Fibroblast of the aortic adventitia (primary cell): ENCODE data around the gene TRAK1. TPM values are rescaled to one million over a fixed set of nuclear protein-coding genes. Genes with fewer than 3 reads are reported as not detected.

ENCODE experiments used
- DNase-seq: peaks from one replicate; pipeline ENCODE4 v3.0.0-alpha.2; 2010; ENCODE audit warnings: low read depth
- H3K4me3 ChIP-seq: 2 replicates; pipeline ENCODE4 v1.5.1; 2011; ENCODE audit warnings: low read depth, mild to moderate bottlenecking, control low read depth, low read length, moderate library complexity
- total RNA-seq: library from RNA; depleted of rRNA; stranded (reverse); fragments of >200 nt; gene quantifications from 2 replicates; pipeline ENCODE4 v1.2.3, GENCODE V29; 2012; ENCODE audit warnings: low replicate concordance
- TF ChIP-seq, protein P1 (sequence below): IDR thresholded peaks from 2 replicates; pipeline ENCODE4 v1.5.1; 2011; ENCODE audit warnings: mild to moderate bottlenecking, low read length, control low read depth, inconsistent platforms; ENCODE audit not compliant: insufficient read depth

The TRAK1 gene
- total RNA-seq, 1 donor = 51.6 TPM

DNA sequence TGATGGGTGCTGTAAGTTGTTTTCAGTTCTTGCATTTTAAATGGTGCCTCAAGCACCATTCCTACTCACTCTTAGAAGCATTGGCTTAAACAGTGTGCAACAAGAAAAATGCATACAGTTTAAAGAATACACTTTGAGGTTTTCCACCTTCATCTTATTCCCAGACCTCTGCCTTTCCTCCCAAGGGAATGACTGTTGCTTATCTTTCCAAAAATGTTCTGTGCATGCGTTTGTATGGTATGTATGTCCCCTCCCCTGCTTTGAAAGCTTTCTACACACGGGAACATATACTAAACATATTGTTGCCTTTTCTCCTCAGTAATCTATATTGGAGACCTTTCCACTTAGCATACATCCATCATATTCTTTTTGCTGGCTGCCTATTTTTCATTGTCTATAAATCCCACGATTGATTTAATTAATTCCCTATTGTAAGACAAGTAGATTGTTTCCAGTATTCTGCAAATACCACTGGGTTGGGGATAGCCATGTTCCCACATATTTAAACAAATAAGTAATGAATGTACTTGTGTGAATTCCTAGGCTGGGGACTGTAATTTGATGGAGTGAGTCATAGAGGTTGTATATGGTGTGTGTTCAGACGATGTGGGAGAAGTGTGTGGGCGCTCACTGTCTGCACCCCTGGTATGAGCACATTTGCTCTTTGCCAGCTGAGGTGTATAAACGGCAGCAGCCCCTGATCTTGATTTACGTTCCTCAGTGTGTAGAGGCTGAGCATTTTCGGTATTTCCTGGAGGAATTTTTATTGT, 5.8 kb downstream of the TRAK1 start:
- no peak overlapping the region for H3K4me3 ChIP-seq
- peak; percentile 58 for DNase-seq
- TF ChIP-seq, protein P1, sequence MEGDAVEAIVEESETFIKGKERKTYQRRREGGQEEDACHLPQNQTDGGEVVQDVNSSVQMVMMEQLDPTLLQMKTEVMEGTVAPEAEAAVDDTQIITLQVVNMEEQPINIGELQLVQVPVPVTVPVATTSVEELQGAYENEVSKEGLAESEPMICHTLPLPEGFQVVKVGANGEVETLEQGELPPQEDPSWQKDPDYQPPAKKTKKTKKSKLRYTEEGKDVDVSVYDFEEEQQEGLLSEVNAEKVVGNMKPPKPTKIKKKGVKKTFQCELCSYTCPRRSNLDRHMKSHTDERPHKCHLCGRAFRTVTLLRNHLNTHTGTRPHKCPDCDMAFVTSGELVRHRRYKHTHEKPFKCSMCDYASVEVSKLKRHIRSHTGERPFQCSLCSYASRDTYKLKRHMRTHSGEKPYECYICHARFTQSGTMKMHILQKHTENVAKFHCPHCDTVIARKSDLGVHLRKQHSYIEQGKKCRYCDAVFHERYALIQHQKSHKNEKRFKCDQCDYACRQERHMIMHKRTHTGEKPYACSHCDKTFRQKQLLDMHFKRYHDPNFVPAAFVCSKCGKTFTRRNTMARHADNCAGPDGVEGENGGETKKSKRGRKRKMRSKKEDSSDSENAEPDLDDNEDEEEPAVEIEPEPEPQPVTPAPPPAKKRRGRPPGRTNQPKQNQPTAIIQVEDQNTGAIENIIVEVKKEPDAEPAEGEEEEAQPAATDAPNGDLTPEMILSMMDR = no peak

DNA sequence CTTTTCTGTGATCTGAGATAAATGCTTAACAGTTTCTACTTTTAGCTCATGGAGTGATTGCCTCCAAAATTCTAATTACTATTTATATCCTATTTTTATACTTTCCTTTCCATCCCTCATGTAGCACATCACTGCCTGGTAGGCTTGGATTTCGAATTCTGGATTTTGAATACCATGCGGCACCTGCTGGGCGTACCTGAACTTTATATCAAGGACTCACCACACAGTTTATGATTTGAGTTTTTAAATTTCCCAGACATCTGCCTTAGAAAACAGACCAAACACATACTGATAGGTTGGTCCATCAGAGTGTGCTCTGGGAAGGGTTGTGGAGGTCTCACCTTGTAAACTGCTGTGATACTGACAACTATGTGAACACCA, 6.4 kb downstream of the TRAK1 start:
- TF ChIP-seq, protein P1 = no peak
- H3K4me3 ChIP-seq = no peak overlapping the region
- no peak for DNase-seq

DNA sequence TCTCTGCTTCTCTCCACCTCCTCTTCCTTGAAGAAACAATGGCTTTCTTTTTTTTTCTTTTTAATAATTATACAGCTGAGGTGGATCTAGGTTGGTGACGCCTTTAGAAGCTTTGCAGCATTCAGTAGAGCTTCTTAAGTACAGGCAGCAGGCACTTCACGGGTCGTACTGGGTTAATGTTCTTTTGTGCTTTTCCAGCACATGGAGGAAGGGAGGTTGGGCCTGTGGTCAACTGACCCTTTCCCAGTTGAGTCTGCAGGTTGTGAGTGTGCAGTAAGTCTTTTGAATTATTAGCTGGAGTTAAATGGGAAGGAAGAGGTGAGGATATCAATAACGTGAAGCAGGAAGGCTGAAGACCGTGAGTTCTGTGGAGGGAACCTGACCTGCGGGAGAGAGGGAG, 7.0 kb downstream of the TRAK1 start:
- DNase-seq = no peak
- TF ChIP-seq, protein P1 = no peak
- no peak overlapping the region for H3K4me3 ChIP-seq

DNA sequence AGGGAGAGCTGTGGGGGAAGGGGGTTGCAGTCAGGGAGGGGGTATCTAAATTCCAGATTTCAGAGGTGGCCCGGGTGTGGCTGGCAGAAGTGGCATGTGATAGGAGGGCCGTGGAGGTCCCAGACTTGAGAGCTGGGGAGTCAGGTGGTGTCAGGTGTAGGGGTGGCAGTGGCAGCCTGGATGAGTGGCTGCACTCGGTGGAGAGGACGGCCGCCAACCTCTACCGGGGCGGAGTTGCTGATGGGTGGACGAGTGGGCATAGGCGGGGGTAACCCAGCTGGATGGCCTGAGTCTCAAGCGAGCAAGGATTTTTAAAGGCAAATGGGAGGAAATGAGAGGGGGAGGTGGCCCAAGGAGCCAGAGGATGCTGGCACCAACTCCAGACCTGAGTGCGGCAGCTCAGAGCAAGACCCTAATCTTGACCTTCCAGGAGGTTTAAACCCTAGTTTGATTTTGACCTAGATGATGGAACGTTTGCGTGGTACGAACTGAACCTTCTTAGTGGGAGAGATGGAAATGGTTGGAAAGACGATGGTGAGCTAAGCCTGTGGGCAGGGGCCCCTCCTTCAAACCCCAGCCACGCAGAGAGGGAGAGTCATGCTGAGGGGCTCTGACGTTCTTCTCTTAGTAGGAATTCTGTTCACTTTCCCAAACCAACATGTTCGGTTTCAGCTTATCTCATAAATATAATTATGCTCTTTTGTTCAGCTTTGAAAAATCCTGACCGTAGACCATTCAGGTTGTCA, 8.0 kb downstream of the TRAK1 start:
- no peak for DNase-seq
- H3K4me3 ChIP-seq = no peak overlapping the region
- TF ChIP-seq, protein P1 = no peak

DNA sequence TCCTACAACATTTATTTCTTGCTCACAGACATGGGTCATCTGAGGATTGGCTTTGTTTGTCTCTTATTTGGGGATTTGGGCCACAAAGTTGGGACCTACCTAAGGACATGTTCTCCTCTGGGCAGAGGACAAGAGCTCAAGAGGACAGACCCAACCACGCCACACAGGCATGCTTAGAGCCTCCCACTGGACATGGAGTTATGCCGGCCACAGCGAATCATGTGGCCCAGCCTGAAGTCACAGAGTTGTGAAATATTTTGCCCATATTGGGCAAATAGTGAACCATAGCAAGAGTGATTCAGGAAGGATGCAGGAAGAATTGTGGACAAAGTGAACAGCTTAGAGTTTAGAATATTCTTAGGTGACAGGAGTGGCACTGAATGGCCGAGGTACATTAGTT, 9.9 kb downstream of the TRAK1 start:
- H3K4me3 ChIP-seq = no peak overlapping the region
- TF ChIP-seq, protein P1 = no peak
- peak; percentile 74 for DNase-seq

DNA sequence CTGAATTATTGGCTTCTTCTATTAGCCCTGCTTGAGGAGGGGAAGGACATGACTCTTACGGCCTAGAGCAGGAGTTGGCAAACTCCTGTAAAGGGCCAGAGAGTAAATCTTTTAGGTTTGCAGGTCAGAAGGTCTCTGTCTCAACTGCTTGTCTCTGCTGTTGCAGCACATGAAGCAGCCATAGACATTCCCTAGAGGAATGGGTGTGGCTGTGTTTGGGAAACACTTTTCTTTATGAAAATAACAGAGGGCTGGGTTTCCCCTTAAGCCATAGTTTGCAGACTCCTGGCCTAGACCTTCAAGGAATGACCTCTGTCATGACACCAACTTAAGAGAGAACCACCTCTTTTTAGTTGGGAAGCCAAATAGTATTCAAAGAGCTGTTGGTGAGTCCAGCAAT, 10.3 kb downstream of the TRAK1 start:
- TF ChIP-seq, protein P1 = no peak
- peak; percentile 46 for DNase-seq
- H3K4me3 ChIP-seq = no peak overlapping the region
